NCI-H446 treated with DMSO at 0.1 percent for 48 hours (cell line): Measurements from ENCODE around the gene GOLGA1.
"Not testable (repeated sequence)": the region's sequence is repeated elsewhere in the genome, so short reads cannot be mapped to it uniquely, and the experiment has no call there.

Experiments
- DNase-seq: peaks from one replicate; lab custom pipeline; 2025; lab: John Stamatoyannopoulos, UW

The GOLGA1 gene

GRCh38 chr9:124940894-124941678, at the start of gene GOLGA1:
Gene GOLGA1, minus strand, starts transcription at chr9:124941083. Its CDS starts 2,372 bp downstream, at chr9:124938711.
- DNase-seq: peak; percentile 73

- DNase-seq: no peak
These were observed 42.8 kb upstream of the GOLGA1 start for GRCh38 chr9:124983698-124984097.

- no peak for DNase-seq
These were observed 39.5 kb upstream of the GOLGA1 start for GRCh38 chr9:124980431-124980830.

GRCh38 chr9:124975131-124975530, 34.2 kb upstream of the GOLGA1 start:
- no peak for DNase-seq

GRCh38 chr9:124973807-124974206, 32.9 kb upstream of the GOLGA1 start:
- DNase-seq: no peak

GRCh38 chr9:124972241-124972770, 31.4 kb upstream of the GOLGA1 start:
- DNase-seq: no peak

- no peak for DNase-seq
These were observed 28.5 kb upstream of the GOLGA1 start for GRCh38 chr9:124969401-124969800.

GRCh38 chr9:124968238-124968637, 27.4 kb upstream of the GOLGA1 start:
- DNase-seq: no peak

- DNase-seq: not testable (repeated sequence)
These were observed 25.1 kb upstream of the GOLGA1 start for GRCh38 chr9:124965775-124966568.

- DNase-seq: no peak
These were observed 23.7 kb upstream of the GOLGA1 start for GRCh38 chr9:124964604-124965003.

GRCh38 chr9:124964056-124964455, 23.2 kb upstream of the GOLGA1 start:
- DNase-seq: no peak

GRCh38 chr9:124960409-124960752, 19.5 kb upstream of the GOLGA1 start:
- DNase-seq: no peak

GRCh38 chr9:124959671-124960408, 19.0 kb upstream of the GOLGA1 start:
- DNase-seq: not testable (repeated sequence)

- no peak for DNase-seq
These were observed 13.4 kb upstream of the GOLGA1 start for GRCh38 chr9:124954255-124954654.

- DNase-seq: no peak
These were observed 9.3 kb upstream of the GOLGA1 start for GRCh38 chr9:124950050-124950718.

GRCh38 chr9:124949387-124949786, 8.5 kb upstream of the GOLGA1 start:
- no peak for DNase-seq

- no peak for DNase-seq
These were observed 7.0 kb upstream of the GOLGA1 start for GRCh38 chr9:124947727-124948391.

GRCh38 chr9:124946167-124946566, 5.3 kb upstream of the GOLGA1 start:
- DNase-seq: no peak

- DNase-seq: no peak
These were observed 1.0 kb upstream of the GOLGA1 start for GRCh38 chr9:124941679-124942561.

GRCh38 chr9:124940521-124940893, 376 bp downstream of the GOLGA1 start:
- no peak for DNase-seq
